Smooth muscle cell (in vitro differentiated cells): Measurements from ENCODE around the gene FAM120B. TPM values are rescaled to one million over a fixed set of nuclear protein-coding genes. Genes with fewer than 3 reads are reported as not detected.

ENCODE experiments used
- DNase-seq: peaks from one replicate; lab custom pipeline; 2025; ENCODE audit not compliant: unreplicated experiment; lab: John Stamatoyannopoulos, UW
- H2AFZ ChIP-seq: fragments of 200-600 bp; sonication (generic); 2 replicates; pipeline ENCODE4 v1.6.0; 2016; ENCODE audit warnings: antibody characterized with exemption, low read depth, mild to moderate bottlenecking
- H3F3A ChIP-seq: fragments of 200-600 bp; sonication (generic); 2 replicates; pipeline ENCODE4 v1.6.0; 2017; ENCODE audit warnings: antibody characterized with exemption, low read depth
- H3K27ac ChIP-seq: fragments of 200-600 bp; sonication (generic); 2 replicates; pipeline ENCODE4 v1.5.1; 2016; ENCODE audit warnings: low read depth, mild to moderate bottlenecking
- H3K27me3 ChIP-seq: fragments of 200-600 bp; sonication (generic); 2 replicates; pipeline ENCODE4 v1.6.1; 2016; ENCODE audit warnings: low read depth, mild to moderate bottlenecking
- H3K36me3 ChIP-seq: fragments of 200-600 bp; sonication (generic); 2 replicates; pipeline ENCODE4 v1.5.1; 2016; ENCODE audit warnings: low read depth
- H3K4me1 ChIP-seq: fragments of 200-600 bp; sonication (generic); 2 replicates; pipeline ENCODE4 v1.5.1; 2016; ENCODE audit warnings: low read depth
- H3K4me2 ChIP-seq: fragments of 200-600 bp; sonication (generic); 2 replicates; pipeline ENCODE4 v1.6.0; 2016; ENCODE audit warnings: mild to moderate bottlenecking
- H3K4me3 ChIP-seq: fragments of 200-600 bp; sonication (generic); 2 replicates; pipeline ENCODE4 v1.5.1; 2016; ENCODE audit warnings: mild to moderate bottlenecking
- H3K79me2 ChIP-seq: fragments of 200-600 bp; sonication (generic); 2 replicates; pipeline ENCODE4 v1.6.0; 2016; ENCODE audit warnings: low read depth, mild to moderate bottlenecking
- H3K9ac ChIP-seq: fragments of 200-600 bp; sonication (generic); 2 replicates; pipeline ENCODE4 v1.6.0; 2016; ENCODE audit warnings: low read depth
- H3K9me3 ChIP-seq: fragments of 200-600 bp; sonication (generic); replicated peaks from 2 replicates; pipeline ENCODE4 v1.5.1; 2016; ENCODE audit warnings: low read depth
- H4K20me1 ChIP-seq: fragments of 200-600 bp; sonication (generic); 2 replicates; pipeline ENCODE4 v1.6.0; 2016; ENCODE audit warnings: low read depth
- CTCF ChIP-seq: fragments of 200-600 bp; sonication (generic); IDR thresholded peaks from 2 replicates; pipeline ENCODE4 v1.5.1; 2017; ENCODE audit warnings: borderline replicate concordance, mild to moderate bottlenecking, antibody characterized with exemption; ENCODE audit not compliant: insufficient read depth, poor library complexity, severe bottlenecking
- WGBS: methylation state at CpG from one replicate; pipeline ENCODE4 v1.1.7; 2016; ENCODE audit warnings: low lambda C conversion rate; 5-methylcytosine and 5-hydroxymethylcytosine counted together
- polyA plus RNA-seq: library from polyadenylated mRNA; unstranded; fragments of >200 nt; fragmentation: Nextera tagmentation; extraction: Ambion mirVana; gene quantifications from 2 replicates; pipeline ENCODE4 v1.2.1, GENCODE V29; 2016
- total RNA-seq: library from RNA; depleted of rRNA; stranded (reverse); fragments of >200 nt; gene quantifications from 2 replicates; pipeline ENCODE4 v1.2.3, GENCODE V29; 2014

FAM120B gene
- total and polyA plus RNA-seq, 2 experiments from 2014 or later = 17.8 to 26.3 TPM

- H3K9me3 ChIP-seq = no peaks in the 10 kb centered on the region
- no peak overlapping the region for H3K27ac ChIP-seq
- DNase-seq = no peak
- H3K4me3 ChIP-seq = no peak overlapping the region
- 95% methylated on average over 5 of the region's 5 CpGs for WGBS
- no peak for TF ChIP-seq CTCF
- H3K79me2 ChIP-seq = peaks cover 73% of the 10 kb centered on the region
- H3K4me1 ChIP-seq = peaks cover 44% of the 10 kb centered on the region
- H4K20me1 ChIP-seq = peaks cover 87% of the 10 kb centered on the region
- H3K36me3 ChIP-seq = no peaks in the 10 kb centered on the region
- H3F3A ChIP-seq = peaks cover 30% of the 10 kb centered on the region
- H3K9ac ChIP-seq = no peak overlapping the region
- H2AFZ ChIP-seq = no peak overlapping the region
- peak overlapping the region; percentile 40 for H3K4me2 ChIP-seq
- H3K27me3 ChIP-seq = no peaks in the 10 kb centered on the region
Observed at GRCh38 chr6:170311696-170312095, 5.1 kb downstream of the FAM120B start.

- peak overlapping the region; percentile 40 for H3K4me2 ChIP-seq
- no peaks in the 10 kb centered on the region for H3K9me3 ChIP-seq
- no peak overlapping the region for H2AFZ ChIP-seq
- H3K36me3 ChIP-seq = no peaks in the 10 kb centered on the region
- no peak for DNase-seq
- H3K27ac ChIP-seq = peak overlapping the region; percentile 90
- peaks cover 34% of the 10 kb centered on the region for H3F3A ChIP-seq
- peaks cover 39% of the 10 kb centered on the region for H3K4me1 ChIP-seq
- 69% methylated on average over 2 of the region's 2 CpGs for WGBS
- H3K9ac ChIP-seq = no peak overlapping the region
- H3K79me2 ChIP-seq = peaks cover 63% of the 10 kb centered on the region
- no peak overlapping the region for H3K4me3 ChIP-seq
- TF ChIP-seq CTCF = no peak
- H3K27me3 ChIP-seq = no peaks in the 10 kb centered on the region
- H4K20me1 ChIP-seq = peaks cover 98% of the 10 kb centered on the region
Observed at GRCh38 chr6:170312876-170313275, 6.3 kb downstream of the FAM120B start.

- Histone ChIP-seq H3K4me3 (no peak overlapping the region), H3K36me3 (no peaks in the 10 kb centered on the region), H3K27me3 (no peaks in the 10 kb centered on the region), H3K4me1 (peaks cover 30% of the 10 kb centered on the region), H3K27ac (peak overlapping the region; percentile 90), H4K20me1 (peaks cover 99% of the 10 kb centered on the region), H3K9me3 (no peaks in the 10 kb centered on the region), H2AFZ (no peak overlapping the region), H3K9ac (peak overlapping the region; percentile 13), H3K79me2 (peaks cover 56% of the 10 kb centered on the region), H3F3A (peaks cover 35% of the 10 kb centered on the region), H3K4me2 (peak overlapping the region; percentile 40)
- TF ChIP-seq CTCF = no peak
- 45% methylated on average over 6 of the region's 6 CpGs for WGBS
- no peak for DNase-seq
Observed at GRCh38 chr6:170313716-170314295, 7.2 kb downstream of the FAM120B start.

- peaks cover 99% of the 10 kb centered on the region for H4K20me1 ChIP-seq
- H3K36me3 ChIP-seq = no peaks in the 10 kb centered on the region
- no peak overlapping the region for H2AFZ ChIP-seq
- peaks cover 22% of the 10 kb centered on the region for H3K4me1 ChIP-seq
- peaks cover 35% of the 10 kb centered on the region for H3F3A ChIP-seq
- no peaks in the 10 kb centered on the region for H3K9me3 ChIP-seq
- H3K27ac ChIP-seq = peak overlapping the region; percentile 90
- H3K9ac ChIP-seq = peak overlapping the region; percentile 33
- no peak for DNase-seq
- H3K4me2 ChIP-seq = peak overlapping the region; percentile 40
- H3K4me3 ChIP-seq = no peak overlapping the region
- WGBS = 40% methylated on average over 5 of the region's 5 CpGs
- no peaks in the 10 kb centered on the region for H3K27me3 ChIP-seq
- no peak for TF ChIP-seq CTCF
- peaks cover 44% of the 10 kb centered on the region for H3K79me2 ChIP-seq
Observed at GRCh38 chr6:170314983-170315382, 8.4 kb downstream of the FAM120B start.
